Femur (tissue), 1 donor: ENCODE data around the gene ISL2.

Source experiments
- DNase-seq: peaks from one replicate; pipeline ENCODE4 v3.0.0-alpha.2; 2017

Gene ISL2

GRCh38 chr15:76343313-76343996, 6.9 kb downstream of the ISL2 start:
- no peak for DNase-seq

- DNase-seq, result no peak
Observed at GRCh38 chr15:76344893-76345582, 8.5 kb downstream of the ISL2 start.

GRCh38 chr15:76345583-76345879, 9.0 kb downstream of the ISL2 start:
- no peak for DNase-seq

DNA sequence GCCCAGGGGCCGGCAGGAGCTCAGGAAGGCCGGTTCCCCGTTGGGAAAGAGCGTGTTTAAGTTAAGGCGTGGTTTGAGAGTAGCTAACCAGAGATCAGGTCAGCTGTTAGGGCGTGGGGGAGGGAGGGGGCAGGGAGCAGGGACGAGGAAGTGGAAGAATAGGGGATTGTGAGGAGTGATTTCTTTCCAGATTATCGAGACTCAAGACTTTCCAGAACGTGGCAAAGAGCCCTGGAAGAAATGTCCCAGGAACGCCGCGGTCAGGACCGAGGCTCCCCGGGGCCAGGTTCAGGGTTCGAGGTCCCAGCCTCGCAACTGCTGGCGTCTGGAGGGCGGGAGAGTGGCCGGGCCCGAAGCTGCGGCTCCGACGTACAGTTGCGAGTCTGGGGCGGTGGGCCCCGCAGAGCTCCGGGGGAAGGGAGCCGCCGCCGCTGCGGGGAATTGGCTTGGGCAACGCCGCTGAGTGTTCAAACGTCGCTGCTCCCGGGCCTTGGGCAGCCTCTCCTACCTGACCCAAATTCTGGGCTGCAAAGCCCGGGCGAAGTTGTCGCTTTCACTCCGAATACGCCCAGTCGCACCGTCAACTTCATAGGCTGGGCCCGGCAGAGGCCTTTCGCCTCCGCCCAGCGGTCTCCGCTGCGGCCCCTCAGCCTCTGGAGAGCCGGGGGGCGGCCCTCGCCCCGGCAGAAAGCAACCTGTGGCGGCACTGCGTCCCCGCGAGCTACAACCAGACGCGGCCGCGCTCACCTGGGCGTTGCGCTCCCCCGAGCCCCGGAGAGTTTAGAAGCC, 9.5 kb downstream of the ISL2 start:
- DNase-seq, result no peak

DNA sequence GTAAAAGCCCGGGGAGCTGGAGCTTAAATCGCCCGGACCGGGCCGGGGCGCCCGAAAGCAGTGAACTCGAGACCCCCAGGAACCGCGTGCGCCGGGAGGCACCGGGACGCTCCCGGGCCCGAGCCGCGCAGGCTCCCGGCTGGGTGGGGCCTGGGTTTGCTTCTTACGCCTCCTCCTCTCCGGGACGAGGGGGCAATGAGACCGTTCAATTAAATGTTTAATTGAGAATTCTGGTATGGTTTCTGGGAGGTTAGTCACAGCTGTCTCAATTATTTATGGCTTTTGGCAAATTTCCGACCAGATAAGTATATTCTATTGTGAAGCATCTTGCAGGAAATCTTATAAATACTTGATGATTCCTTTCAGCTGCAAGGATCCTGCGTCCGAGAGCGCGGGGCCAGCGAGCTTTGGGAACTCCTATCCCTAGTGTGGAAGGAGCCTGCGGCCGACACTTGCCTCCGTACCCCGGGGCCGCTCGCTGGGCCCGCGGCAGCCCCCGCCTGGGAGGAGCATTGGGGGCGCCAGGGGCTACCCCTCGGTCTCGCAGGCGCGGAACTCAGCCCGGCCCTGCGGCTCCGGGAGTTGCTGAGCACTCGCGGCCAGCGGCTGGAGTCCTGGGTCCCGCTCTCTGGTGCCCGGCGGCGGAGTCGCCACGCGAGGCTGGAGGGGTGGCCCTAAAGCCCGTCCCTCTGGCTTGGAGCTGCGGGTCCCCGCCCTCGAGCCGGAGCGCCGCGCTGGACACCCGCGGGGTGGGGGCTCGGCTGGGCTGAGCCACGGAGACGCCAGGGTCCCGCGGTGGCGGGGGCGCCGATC, 10.3 kb downstream of the ISL2 start:
- no peak for DNase-seq

DNA sequence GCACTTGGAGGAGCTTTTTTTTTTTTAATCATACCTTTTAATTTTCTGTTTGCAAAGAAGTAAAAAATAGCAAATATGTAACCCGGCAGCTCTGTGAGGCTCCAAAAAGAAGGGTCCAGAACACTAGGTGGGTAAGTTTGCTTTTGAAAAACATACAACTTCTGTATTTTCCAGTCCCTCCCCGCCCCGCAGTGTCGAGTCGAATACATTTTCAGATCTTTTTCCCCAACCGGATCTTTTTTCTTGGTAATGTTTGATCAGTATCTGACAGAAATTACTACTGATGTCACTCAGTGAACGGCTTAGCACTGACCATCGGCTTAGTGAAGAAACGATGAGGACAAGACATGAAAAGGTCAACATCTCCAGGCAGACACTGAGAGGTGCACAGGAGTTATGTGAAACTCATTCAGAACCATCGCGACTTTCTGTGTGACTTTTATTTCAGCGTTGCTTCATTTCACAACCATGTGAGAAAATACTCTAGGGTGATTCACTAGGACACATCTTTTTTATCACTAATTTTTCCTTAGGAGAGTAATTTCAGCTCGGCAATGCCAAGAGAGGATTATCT, 11.0 kb downstream of the ISL2 start:
- DNase-seq, result no peak

DNA sequence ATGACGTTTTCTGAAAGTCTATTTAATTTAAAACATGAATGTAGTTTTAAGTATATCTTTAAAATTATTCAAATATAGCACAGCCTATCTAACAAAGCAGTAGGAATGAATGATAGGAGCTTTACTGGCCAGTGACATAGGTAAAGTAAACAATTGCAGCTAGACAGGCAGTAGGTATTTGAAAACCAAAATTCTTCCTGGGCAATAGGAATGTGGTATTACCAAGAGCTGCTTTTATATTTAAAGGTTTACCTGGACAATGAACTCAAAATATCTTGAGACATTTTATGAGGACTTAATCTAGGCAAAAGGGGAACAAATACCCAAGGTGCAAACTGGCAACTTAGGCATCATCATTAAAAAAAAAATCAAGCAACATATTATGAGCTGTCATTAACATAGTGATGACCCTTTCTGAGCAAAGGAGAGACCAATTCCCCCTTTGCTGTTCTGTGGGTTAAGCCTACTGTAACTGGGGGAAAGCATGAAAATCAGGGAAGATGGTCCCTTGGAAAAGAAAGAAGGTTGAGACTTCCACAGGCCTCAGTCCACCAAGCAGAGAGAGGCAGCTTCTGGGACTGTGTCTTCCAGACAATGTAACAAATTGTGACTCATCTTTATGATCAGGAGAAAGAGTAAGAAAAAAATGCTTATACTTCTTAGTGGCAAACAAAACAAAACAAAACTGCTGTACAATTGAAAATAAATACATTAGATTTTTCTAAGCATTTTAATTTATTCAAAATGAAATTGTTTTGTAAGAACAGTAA, 12.9 kb downstream of the ISL2 start:
- DNase-seq, result no peak

DNA sequence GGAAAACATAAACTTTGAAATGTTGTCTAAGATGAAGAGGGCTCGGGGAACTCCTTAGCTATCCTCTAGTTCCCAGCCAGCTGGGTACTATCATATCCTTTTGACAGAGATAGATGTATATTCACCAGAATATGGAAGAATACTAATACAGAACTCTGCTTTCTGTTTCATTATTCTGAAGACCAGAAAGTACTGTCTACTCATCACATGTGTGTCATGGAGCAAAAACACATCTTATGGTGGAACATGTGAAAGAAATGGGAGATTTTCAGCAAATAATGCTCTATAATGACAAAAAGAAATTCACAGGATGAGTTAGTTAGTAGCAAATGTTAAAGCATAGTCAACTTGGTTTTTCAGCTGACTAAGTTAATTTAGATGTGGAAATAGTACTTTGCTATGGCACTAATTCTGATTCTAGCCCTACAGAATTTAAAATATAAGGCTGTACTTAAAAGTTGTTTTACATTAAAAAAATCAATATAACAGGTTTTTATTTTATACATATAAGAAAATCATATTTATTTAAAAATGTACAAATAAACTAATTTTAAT, 16.5 kb downstream of the ISL2 start:
- DNase-seq, result no peak

GRCh38 chr15:76353903-76354302, 17.3 kb downstream of the ISL2 start:
- no peak for DNase-seq

DNA sequence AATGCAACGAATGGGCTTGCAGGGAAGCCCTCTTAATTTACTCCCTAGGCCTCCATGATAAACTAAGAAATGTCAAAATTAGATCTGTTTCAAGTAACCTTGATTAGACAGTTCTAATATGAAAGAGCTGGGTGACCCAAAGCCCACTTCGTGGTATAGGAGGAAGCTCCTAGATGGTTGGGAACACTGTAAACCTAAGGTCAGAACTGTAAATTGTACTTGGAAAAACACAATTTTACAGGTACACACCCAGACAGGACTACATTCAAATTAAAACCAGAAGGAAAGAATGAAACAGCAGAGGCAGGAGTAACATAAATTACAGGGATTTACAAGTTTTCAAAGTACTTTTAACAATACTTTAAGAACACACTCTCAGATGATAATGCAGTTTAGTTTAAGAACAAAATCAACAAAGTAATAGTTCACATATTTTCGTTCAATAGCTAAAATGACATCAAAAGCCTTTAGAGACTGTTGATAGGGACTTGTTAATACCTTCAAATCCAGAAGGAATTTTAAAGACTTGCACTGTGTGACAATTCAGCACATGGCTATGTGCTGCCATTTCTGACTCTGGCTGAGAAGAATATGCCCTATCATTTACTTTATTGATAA, 18.4 kb downstream of the ISL2 start:
- DNase-seq, result no peak

- no peak for DNase-seq
Observed at GRCh38 chr15:76358453-76358852, 21.9 kb downstream of the ISL2 start.

GRCh38 chr15:76359152-76359551, 22.6 kb downstream of the ISL2 start:
- no peak for DNase-seq

DNA sequence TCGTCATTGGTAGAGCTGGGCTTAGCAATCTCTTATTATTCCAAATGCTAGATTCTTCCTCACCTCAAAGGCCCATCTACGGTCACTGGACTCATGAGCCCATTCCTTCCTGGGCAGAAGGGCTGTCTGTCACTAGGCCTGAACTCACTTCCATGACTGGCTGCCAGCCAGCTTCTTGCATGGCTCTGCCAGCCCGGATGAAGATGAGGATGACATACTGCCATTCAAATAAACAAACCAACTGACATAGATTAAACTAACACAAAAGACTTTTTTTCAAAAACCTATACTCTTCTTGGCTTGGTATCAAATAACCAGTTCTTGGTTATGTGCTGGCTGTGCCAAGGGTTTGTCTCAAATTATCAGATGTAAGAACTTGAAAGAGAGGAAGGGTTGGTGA, 23.8 kb downstream of the ISL2 start:
- DNase-seq, result no peak

DNA sequence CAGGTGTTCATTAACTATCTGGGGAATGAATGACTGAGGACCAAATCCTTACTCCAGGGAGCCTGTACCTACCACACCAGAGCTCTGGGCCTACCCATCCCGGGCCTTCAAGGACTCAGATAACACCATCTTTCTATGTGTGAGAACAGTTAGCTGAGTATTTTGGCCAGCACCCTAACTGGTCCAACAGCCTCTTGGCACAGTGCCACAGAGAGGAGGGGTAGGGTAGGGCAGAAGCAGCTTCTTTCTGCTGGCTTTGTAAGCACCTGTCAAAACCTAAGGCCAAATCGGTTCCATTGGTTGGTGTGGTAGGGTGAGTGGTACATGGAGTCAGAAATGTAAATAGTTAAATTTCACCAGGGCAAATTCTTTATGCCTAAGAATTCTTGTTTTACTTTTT, 26.7 kb downstream of the ISL2 start:
- DNase-seq, result no peak

DNA sequence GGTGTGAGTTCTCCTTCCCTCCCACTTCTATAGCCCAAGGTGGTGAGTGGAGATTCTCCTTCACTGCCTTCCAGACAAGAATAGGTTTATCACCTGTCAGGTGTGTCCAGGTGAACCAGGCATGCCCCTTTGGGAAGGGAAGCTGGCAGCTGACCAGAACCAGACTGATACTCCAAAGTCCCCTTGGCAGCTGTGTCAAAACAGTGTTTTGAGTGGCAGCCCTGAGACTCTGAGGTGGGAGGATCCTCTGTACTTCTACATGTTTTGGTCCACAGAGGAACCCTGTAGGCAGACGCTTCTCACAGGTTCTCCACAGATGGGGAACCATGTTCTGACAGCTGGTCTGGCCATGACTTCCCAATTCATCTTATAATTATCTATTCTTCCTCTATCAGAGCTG, 30.1 kb downstream of the ISL2 start:
- no peak for DNase-seq

GRCh38 chr15:76368122-76368621, 31.6 kb downstream of the ISL2 start:
- peak; percentile 23 for DNase-seq

DNA sequence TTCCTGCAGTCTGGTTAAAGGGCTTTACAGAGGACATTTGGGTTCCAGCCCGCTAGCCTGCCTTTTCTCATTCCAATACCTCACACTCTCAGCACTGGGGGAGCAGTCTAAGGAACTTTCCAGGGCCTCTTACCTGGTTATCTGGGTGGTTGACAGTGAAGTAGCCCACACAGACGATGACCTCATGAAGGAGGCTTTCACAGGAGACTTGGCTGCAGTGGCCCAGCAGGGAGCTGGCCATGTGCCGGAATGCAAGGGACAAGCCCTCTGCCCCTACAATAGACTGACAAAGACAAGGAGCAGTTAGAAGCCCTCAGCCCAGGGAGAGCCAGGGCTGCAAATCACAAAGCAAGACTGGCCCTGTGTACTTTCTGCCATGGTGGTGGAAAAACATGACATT, 39.5 kb downstream of the ISL2 start:
- no peak for DNase-seq

GRCh38 chr15:76376816-76377215, 40.2 kb downstream of the ISL2 start:
- no peak for DNase-seq

DNA sequence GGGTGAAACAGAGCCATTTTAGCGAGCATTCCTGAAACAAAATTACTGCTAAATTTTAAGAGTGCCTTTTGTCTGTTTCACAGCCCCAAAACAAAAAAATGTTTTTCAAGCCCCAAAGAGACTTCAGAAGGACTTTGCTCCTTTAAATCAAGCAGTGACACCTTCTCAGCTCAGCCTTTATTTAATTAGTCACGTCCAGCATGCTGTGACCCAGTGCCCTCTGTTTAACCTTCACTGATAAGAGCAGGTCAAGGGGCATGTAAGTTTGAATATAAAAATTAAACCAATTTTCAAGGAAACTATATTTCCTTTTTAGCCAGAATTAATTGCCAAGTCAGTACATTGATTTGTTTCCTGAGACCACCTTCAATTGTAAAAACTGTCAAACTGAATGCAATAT, 40.6 kb downstream of the ISL2 start:
- DNase-seq, result no peak

DNA sequence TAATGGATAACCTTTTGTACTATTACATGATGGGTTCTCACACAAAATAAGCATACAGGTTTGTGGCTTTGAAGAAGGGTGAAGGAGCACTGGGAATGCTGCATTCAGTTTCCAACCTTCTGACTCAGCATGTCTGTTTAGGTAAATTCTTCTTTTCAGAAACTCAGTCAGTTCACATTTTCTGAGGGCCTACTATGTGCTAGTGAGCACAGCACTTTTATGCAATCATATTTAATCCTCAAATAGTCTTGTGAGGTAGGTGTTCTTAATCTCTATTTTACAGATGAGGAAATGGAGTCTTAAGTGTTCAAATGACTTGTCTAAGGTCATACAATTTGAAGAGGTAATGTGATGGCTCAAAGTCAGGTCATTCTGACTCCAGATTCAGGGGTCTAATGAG, 41.2 kb downstream of the ISL2 start:
- DNase-seq, result no peak

DNA sequence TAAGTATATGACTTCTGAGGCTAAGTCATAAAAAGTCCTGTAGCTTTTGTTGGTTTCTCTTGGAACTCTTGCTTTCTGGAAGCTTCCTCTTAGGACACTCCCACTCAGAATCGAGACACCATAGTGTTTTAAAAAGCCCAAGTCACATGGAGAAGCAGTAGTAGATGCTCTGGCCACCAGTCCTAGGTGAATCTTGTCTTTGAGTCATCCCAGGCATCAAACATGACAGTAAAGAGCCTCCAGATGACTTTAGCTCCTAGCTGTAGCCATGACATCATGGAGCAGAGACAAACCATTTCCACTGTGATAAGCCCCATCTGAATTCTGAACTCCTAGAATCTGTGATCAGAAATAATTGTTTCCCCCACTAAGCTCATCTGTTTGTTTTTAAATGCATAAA, 42.1 kb downstream of the ISL2 start:
- DNase-seq, result no peak
